ENCODE data around the gene NUDT2.

- TF ChIP-seq, protein P1, sequence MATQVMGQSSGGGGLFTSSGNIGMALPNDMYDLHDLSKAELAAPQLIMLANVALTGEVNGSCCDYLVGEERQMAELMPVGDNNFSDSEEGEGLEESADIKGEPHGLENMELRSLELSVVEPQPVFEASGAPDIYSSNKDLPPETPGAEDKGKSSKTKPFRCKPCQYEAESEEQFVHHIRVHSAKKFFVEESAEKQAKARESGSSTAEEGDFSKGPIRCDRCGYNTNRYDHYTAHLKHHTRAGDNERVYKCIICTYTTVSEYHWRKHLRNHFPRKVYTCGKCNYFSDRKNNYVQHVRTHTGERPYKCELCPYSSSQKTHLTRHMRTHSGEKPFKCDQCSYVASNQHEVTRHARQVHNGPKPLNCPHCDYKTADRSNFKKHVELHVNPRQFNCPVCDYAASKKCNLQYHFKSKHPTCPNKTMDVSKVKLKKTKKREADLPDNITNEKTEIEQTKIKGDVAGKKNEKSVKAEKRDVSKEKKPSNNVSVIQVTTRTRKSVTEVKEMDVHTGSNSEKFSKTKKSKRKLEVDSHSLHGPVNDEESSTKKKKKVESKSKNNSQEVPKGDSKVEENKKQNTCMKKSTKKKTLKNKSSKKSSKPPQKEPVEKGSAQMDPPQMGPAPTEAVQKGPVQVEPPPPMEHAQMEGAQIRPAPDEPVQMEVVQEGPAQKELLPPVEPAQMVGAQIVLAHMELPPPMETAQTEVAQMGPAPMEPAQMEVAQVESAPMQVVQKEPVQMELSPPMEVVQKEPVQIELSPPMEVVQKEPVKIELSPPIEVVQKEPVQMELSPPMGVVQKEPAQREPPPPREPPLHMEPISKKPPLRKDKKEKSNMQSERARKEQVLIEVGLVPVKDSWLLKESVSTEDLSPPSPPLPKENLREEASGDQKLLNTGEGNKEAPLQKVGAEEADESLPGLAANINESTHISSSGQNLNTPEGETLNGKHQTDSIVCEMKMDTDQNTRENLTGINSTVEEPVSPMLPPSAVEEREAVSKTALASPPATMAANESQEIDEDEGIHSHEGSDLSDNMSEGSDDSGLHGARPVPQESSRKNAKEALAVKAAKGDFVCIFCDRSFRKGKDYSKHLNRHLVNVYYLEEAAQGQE (tag by site-specific recombination; IDR thresholded peaks at IDR 0.05) = no peak
- TF ChIP-seq, protein P2, sequence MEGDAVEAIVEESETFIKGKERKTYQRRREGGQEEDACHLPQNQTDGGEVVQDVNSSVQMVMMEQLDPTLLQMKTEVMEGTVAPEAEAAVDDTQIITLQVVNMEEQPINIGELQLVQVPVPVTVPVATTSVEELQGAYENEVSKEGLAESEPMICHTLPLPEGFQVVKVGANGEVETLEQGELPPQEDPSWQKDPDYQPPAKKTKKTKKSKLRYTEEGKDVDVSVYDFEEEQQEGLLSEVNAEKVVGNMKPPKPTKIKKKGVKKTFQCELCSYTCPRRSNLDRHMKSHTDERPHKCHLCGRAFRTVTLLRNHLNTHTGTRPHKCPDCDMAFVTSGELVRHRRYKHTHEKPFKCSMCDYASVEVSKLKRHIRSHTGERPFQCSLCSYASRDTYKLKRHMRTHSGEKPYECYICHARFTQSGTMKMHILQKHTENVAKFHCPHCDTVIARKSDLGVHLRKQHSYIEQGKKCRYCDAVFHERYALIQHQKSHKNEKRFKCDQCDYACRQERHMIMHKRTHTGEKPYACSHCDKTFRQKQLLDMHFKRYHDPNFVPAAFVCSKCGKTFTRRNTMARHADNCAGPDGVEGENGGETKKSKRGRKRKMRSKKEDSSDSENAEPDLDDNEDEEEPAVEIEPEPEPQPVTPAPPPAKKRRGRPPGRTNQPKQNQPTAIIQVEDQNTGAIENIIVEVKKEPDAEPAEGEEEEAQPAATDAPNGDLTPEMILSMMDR (tag by site-specific recombination; IDR thresholded peaks at IDR 0.05) = no peak
- TF ChIP-seq YY1 (tag by site-specific recombination; IDR thresholded peaks at IDR 0.05) = no peak
Observed at GRCh38 chr9:34337403-34337802, 8.0 kb downstream of the NUDT2 start.

Data from HEK293 (cell line).